Measurements from ENCODE around the gene DENND10.
A peak's percentile ranks its signal among the peaks of the same experiment; 100 is the strongest.
"Not testable (repeated sequence)": the region's sequence is repeated elsewhere in the genome, so short reads cannot be mapped to it uniquely, and the experiment has no call there.

Gene DENND10

DNA sequence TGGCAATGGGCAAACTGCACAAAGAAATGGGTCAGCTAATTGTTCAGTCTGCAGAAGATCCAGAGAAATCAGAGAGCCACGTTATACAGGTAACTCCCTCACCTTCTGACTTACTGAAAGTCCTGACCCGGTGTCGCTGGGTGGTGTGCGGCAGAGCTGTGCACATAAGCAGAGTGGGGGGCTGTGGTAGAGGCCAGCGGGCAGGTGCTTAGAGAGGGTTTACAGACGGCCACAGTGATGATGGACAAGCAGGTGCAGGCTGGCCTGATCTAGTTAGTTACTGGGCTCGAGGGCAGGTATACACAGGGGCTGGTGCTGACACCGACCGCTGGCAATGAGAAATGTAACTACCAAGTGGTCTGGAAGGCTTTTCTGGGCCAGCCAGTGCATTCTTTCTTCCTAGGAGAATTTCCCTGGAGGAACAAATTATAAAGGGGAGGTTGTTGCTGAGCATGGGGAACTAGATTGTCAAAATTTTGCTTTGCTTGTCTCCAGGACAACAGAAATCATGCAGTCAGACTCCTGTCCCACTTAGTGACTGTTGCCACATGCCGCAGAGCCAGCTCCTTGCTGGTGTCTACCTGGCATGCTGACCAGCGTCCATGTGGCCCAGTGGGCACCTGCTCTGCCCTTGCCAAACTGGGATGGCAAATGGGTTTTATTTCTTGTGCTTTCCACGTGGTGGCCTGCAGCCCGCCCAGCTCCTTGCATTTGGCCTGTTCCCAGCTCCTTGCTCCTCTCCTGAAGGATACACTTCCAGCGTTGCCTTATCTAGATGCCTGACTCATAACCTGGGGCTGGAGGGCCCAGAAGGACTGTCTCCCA is 28.8 kb downstream of the DENND10 start:
- DNase-seq (ENCODE audit: low read depth) = no peak

DNA sequence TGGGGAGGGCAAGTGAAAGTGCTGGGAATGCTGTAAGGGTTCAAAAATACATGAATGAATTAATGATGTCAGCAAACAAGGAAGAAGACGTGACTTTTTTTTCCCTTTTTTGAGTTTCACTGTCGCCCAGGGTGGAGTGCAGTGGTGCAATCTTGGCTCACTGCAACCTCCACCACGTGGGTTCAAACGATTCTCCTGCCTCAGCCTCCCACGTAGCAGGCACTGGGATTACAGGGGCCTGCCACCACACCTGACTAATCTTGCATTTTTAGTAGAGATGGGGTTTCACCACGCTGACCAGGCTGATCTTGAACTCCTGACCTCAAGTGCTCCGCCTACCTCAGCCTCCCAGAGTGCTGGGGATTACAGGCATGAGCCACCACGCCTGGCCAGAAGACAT is 30.0 kb downstream of the DENND10 start:
- no peak for DNase-seq (ENCODE audit: low read depth)

GRCh38 chr10:119135513-119135881 is 31.6 kb downstream of the DENND10 start:
- DNase-seq (ENCODE audit: low read depth) = no peak

GRCh38 chr10:119136084-119136483 is 32.2 kb downstream of the DENND10 start:
- no peak for DNase-seq (ENCODE audit: low read depth)

- DNase-seq (ENCODE audit: low read depth) = not testable (repeated sequence)
Measured at GRCh38 chr10:119137878-119138277, 34.0 kb downstream of the DENND10 start.

DNA sequence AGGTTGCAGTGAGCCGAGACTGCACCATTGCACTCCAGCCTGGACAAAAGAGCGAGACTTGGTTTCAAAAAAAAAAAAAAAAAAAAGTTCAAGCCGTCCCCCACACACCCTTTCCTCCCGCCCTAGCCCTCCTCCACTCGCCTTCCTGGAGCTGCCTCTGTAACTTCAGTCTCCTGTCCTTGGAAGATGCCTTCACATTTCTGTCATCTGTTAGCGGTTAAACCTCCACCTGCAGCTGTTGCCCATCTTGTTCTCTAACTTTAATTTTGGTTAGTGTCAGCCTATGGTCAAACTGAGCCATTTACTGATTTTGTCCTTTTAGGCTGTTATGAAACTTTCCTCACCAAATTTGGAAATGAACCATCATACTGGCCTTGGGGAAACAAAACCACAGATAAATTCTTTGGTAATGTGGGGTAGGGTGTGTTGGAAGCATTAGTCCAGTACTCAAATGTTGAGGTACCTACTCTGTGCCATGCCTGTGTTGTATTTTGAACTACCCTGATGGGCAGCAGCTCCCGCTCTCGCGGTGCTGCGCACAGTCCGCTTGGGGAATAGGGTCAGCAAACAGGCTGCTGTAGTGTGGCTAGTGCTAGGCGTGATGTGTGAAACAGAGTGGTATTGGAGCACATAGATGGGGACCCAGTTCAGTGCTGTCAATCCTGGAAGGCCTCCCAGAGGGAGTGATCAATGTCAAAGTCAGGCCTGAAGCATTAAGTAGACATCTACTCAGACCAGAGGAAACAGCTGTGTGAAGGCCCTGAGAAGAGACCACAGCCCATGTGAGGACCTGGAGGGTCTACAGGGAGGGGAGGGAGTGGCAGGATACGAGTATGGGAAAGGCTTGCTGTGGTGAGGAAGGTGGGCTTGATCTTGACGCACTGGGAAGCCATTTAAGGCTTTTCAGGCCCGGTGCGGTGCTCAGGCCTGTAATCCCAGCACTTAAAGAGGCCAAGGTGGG is 34.7 kb downstream of the DENND10 start:
- DNase-seq (ENCODE audit: low read depth) = no peak

DNA sequence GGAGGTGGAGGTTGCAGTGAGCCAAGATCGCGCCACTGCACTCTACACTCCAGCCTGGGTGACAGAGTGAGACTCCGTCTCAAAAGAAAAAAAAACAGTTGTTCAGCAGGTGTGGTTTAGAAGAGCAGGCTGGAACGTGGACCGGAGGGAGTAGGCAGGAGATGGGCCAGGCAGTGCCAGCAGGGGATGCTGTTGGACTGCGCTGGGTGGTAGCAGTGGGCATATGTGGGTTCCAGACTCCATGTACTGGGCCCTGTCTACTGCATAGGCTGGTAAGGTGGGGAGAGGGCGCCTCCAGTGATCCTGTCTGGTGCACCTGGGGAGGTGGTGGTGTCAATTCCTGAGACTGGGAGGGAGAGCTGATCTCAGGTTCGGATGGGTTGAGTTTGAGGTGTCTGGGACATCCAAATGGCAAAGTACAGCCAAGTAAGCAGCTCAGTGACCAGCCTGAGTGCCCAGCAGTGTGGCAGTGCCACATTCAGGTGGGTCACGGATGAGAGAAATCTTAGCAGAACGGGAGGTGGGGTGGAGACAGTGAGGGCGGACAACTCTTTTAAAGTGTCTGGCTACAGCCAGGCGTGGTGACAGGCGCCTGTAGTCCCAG is 35.7 kb downstream of the DENND10 start:
- DNase-seq (ENCODE audit: low read depth) = peak; percentile 22

DNA sequence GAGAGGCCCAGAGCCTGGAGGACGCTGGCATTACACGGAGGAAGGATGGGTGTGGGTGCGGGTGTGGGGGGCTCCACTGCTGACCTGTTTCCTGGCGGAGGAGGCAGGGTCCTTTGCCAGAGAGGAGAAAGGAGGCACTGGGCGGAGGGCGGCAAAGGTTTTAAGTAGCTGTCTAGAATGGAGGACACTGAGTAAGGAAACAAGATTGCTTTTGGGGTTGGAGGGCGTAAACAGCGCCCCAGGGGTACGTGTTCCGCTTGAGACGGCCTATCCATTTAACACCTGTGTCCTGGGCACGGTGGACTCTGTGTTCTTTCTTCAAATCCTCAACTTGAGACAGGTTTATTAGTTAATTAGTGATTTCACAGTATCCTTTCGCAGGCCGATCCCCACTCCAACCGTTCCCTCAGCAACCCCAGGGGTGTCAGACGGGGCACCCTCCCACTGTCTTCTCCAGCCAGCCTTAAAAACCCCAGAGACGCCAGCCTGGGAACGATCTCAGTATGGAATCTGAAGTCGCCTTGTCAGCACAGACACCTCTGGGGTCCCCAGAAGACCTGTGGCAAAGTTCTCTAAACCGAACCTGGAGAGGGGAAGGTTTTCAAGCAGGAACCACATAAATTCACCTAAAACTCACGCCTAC is 36.8 kb downstream of the DENND10 start:
- no peak for DNase-seq (ENCODE audit: low read depth)

- no peak for DNase-seq (ENCODE audit: low read depth)
Measured at GRCh38 chr10:119143657-119144056, 39.7 kb downstream of the DENND10 start.

DNA sequence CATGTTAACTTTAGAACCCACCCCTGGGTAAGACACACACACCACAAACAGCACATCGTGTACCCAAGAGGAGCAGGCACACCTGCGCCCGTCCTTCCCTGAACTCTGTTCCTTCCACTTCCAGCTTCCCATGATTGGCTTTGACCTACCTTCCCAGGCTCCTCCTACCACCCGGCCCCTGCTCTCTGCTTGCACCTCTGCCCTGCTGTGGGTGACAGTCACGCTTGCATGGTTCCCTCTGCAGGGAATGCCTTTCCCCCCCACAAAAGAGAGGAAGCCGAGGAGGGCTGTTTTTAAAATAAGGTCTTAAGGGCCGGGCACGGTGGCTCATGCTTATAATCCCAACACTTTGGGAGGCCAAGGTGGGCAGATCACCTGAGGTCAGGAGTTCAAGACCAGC is 45.2 kb downstream of the DENND10 start:
- DNase-seq (ENCODE audit: low read depth) = no peak

DNA sequence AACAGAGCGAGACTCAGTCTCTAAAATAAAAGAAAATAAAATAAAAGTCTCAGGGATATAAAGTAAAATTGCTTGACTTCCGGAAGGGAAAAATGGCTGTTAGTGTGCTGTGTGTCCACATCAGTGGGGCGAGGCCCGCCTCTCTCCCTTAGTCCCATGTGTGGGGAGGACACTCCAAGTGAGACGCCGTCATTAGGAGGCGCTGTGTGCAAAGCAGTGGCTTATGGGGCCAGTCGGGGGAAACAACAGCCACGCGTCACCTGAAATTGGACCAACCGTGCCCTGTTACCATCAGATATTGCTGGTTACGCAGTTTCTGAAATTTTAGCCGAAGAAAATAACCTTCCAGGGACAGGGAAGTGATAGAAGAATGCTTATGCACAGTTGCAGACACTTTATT is 45.8 kb downstream of the DENND10 start:
- DNase-seq (ENCODE audit: low read depth) = no peak

DNA sequence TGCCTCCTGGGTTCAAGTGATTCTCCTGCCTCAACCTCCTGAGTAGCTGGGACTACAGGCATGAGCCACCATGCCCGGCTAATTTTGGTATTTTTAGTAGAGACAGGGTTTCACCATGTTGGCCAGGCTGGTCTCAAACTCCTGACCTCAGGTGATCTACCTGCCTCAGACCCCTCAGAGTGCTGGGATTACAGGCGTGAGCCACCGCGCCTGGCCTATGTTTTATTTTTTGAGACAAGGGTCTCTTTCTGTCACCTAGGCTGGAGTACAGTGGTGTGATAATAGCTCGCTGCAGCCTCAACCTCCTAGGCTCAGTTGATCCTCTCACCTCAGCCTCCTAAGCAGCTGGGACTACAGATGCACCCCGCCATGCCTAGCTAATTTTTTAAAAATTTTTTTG is 47.7 kb downstream of the DENND10 start:
- DNase-seq (ENCODE audit: low read depth) = not testable (repeated sequence)

DNA sequence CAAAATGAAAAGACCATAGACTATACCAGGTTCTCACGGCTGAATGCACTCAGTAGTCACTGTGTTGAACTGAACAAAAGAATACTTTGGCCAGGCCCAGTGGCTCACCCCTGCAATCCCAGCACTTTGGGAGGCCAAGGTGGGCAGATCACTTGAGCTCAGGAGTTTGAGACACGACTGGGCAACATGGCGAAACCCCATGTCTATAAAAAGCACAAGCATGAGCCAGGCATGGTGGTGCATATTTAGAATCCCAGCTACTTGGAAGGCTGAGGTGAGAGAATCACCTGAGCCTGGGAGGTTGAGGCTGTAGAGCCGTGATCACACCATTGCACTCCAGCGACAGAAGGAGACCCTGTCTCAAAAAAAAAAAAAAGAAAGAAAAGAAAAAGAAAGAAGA is 49.1 kb downstream of the DENND10 start:
- DNase-seq (ENCODE audit: low read depth) = no peak

DNA sequence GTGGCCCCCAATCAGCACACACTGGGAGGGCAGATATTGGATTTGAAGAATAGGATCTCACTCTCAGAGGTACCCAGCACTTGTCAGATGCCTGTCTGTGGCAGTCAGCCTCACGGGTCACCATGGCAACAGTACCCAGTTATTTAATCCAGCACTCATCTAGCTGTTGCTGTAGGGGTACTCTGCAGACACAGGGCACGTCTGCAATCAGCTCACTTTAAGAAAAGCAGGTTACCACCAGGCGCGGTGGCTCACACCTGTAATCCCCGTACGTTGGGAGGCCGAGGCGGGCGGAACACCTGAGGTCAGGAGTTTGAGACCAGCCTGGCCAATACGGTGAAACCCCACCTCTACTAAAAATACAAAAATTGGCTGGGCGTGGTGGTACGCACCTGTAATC is 49.7 kb downstream of the DENND10 start:
- no peak for DNase-seq (ENCODE audit: low read depth)

DNA sequence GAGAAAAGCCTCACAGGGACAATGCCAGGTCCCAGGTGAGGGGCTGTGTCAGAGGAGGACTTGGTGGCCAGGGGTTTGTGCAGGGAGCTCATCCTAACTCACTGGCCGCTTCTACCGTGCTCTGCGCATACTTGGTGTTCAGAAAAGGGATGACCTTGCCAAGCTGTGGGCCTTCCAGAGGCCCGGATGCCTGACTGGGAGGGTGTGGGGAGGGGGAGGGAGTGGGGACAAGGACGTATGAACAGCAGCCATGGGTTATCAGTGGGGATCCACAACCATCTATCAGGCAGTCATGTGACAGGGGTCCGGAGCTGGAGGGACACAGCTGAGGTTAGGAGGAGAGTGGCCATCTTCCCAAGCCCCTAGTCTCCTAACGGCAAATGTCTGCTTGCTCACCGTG is 55.4 kb downstream of the DENND10 start:
- DNase-seq (ENCODE audit: low read depth) = no peak

GRCh38 chr10:119161680-119162451 is 58.0 kb downstream of the DENND10 start:
- no peak for DNase-seq (ENCODE audit: low read depth)

DNA sequence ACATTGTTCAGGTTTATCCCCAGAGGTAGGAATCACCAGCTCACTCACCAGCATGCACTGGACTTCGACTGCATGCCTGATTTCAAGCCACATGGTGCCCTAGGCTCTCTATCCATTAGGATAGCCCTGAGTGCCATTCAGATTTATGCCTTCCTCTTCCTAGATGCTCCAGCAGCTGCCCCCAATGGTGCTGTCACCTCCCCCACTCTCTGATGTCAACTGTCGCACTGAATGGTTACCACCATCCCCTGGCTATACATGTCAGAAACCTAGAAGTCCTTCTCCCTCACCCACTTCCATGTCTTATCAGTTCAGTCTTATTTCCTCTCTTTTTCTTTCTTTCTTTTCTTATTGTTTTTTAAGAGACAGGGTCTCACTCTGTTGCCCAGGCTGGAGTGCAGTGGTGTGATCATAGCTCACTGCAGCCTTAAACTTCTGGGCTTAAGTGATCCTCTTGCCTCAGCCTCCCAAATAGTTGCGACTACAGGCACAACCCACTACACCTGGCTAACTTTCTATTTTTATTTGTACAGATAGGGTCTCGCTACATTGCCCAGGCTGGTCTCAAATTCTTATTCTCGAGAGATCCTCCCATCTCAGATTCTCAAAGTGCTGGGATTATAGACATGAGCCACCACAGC is 58.7 kb downstream of the DENND10 start:
- no peak for DNase-seq (ENCODE audit: low read depth)

DNA sequence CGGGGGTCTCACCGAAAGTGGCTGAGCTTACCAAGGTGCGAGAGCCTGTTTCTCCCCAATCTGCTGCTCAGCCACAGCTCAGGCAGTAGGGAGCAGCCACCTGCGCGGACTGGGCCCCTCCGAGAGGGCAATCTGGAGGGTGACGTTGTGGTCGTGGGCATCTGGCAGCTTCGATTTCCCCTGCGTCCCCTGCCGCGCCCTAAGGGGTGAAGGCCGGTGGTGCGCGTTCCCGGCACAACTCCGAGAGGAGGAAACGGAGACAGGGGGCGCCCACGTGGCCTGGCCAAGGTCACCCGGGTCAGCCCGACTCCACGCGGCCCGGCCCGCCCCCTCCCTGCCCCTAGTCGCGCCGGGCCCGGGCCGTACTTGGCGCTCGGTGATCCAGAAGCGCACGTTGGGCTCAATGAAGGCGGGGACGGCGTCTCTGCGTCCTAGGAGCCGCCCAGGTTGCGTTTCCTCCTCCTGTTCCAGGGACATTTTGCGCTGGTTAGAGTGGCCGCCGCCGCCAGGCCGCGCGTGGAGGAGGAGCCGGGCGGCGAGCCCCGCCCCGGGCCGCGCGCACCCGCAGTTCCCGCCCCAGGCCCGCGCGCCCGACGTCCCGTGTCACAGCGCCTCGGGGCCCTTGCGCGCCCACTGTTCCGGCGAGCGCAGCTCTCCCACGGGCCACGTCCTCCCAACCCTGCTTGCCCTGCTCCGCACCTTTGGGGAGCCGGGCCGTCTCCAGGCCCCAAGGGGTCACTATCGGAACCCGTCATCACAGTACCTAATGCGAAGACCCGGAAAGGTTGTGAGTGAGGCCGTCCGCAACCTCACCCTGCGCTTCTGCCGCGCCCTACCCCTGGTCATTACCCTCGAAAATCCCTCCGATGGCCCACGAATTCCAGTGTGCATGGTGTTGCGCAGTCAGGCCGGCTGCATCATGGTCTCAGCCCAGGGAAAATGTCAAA is 61.5 kb downstream of the DENND10 start, which contains the start of gene SFXN4:
TSS of gene SFXN4 (minus strand) at position 544 of the 947 bp plus-strand sequence. CDS start at position 477, 67 bp downstream.
- peak; percentile 74 for DNase-seq (ENCODE audit: low read depth)

GRCh38 chr10:119166118-119166500 is 62.2 kb downstream of the DENND10 start:
- no peak for DNase-seq (ENCODE audit: low read depth)

GRCh38 chr10:119166564-119166963 is 62.7 kb downstream of the DENND10 start:
- DNase-seq (ENCODE audit: low read depth) = no peak
